AG04449 (cell line): ENCODE results near the gene RIMS4.
"Not testable (repeated sequence)": the region's sequence is repeated elsewhere in the genome, so short reads cannot be mapped to it uniquely, and the experiment has no call there.

ENCODE experiments used
- CTCF ChIA-PET: fragments of 350-600 bp; formaldehyde crosslinking; extraction: SDS; loops from one replicate; lab custom pipeline; 2021; ENCODE audit warnings: antibody characterized with exemption; lab: Yijun Ruan, JAX
- POLR2A ChIA-PET: fragments of 400-600, 350-600 bp; formaldehyde crosslinking; extraction: SDS; loops from one replicate; lab custom pipeline; 2020; ENCODE audit warnings: antibody characterized with exemption, inconsistent platforms; lab: Yijun Ruan, JAX
- DNase-seq: peaks from one replicate; pipeline ENCODE4 v3.0.0-alpha.2; 2010; ENCODE audit warnings: low read depth, low spot score
- H3K4me3 ChIP-seq: 2 replicates; pipeline ENCODE4 v1.5.1; 2011; ENCODE audit warnings: low read depth, mild to moderate bottlenecking, control low read depth, low read length
- CTCF ChIP-seq: IDR thresholded peaks from one replicate; pipeline ENCODE4 v1.5.1; 2011; ENCODE audit warnings: mild to moderate bottlenecking, moderate library complexity, low read length, control low read depth, inconsistent platforms; ENCODE audit not compliant: insufficient read depth; ENCODE audit errors: missing control alignments

Gene RIMS4

GRCh38 chr20:44829688-44830087 is 19.3 kb upstream of the RIMS4 start:
- CTCF ChIA-PET = no interaction called here
- DNase-seq = no peak
- H3K4me3 ChIP-seq = no peak overlapping the region
- POLR2A ChIA-PET = no interaction called here
- no peak for TF ChIP-seq CTCF

DNA sequence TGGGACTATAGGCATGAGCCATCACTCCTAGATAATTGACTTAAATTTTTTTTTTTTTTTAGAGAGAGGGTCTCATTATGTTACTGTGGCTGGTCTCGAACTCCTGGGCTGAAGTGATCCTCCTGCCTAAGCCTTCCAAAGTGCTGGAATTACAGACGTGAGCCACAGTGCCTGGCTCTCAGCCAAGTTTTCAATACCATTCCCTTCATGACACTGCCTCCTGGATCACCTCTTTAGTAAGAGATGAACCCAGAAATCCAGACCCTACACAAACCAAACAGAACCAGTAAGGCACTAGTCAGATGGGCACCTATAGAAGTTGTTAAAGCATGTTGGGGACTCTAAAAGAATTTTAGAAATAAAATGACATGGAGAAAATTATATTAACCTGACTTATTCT is 18.3 kb upstream of the RIMS4 start:
- CTCF ChIA-PET = no interaction called here
- POLR2A ChIA-PET = no interaction called here
- DNase-seq = no peak
- no peak for TF ChIP-seq CTCF
- no peak overlapping the region for H3K4me3 ChIP-seq

- H3K4me3 ChIP-seq = no peak overlapping the region
- ChIA-PET POLR2A (no interaction called here), CTCF (no interaction called here)
- DNase-seq = no peak
- TF ChIP-seq CTCF = no peak
Measured at GRCh38 chr20:44827401-44827800, 17.1 kb upstream of the RIMS4 start.

GRCh38 chr20:44821576-44821975 is 11.2 kb upstream of the RIMS4 start:
- POLR2A ChIA-PET, CTCF ChIA-PET: not testable (repeated sequence)

DNA sequence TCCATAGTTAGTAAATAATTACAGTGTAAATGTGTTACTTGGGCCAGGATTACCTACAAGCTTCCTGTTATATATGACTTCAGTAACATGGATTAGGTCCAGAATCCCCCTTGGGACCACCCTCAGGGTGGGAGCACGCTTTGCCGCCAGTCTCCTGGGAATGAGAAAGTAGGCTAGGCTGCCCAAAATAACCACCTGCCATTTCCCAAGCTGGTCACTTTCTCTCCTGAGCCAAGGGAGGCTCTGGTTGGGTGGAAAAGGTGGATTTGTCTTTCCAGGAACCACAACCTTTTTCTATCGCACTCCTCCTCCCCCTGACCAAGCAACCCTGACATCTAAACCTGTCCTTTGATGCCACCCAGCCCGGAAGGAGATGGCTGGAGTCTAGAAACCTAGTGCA is 9.6 kb upstream of the RIMS4 start:
- ChIA-PET CTCF (interaction anchor here (1.2 kb wide), 1 partner anchor 72 kb away, joined by 3 read pairs; no protein-coding TSS in a partner anchor), POLR2A (no interaction called here)
- H3K4me3 ChIP-seq = no peak overlapping the region
- no peak for DNase-seq
- TF ChIP-seq CTCF = no peak

More at GRCh38 chr20:44821576-44821975, 11.2 kb upstream of the RIMS4 start:
- not testable (repeated sequence) for H3K4me3 ChIP-seq, DNase-seq

GRCh38 chr20:44817143-44817910 is 7.0 kb upstream of the RIMS4 start:
- CTCF ChIA-PET = no interaction called here
- POLR2A ChIA-PET = no interaction called here
- no peak for DNase-seq
- TF ChIP-seq CTCF = no peak
- H3K4me3 ChIP-seq = no peak overlapping the region

GRCh38 chr20:44814937-44815336 is 4.6 kb upstream of the RIMS4 start:
- no peak for DNase-seq
- H3K4me3 ChIP-seq = no peak overlapping the region
- CTCF ChIA-PET = interaction anchor here (0.6 kb wide), 1 partner anchor 68 kb away, joined by 3 read pairs; no protein-coding TSS in a partner anchor
- TF ChIP-seq CTCF = no peak
- POLR2A ChIA-PET = no interaction called here
